GM19099 (cell line): Measurements from ENCODE around the gene R3HCC1L.

ENCODE experiments used
- POLR2A ChIP-seq: IDR thresholded peaks from 3 replicates; pipeline ENCODE4 v1.6.1; 2011; ENCODE audit warnings: low read depth; ENCODE audit not compliant: insufficient read length; ENCODE audit errors: extremely low read depth

R3HCC1L gene

DNA sequence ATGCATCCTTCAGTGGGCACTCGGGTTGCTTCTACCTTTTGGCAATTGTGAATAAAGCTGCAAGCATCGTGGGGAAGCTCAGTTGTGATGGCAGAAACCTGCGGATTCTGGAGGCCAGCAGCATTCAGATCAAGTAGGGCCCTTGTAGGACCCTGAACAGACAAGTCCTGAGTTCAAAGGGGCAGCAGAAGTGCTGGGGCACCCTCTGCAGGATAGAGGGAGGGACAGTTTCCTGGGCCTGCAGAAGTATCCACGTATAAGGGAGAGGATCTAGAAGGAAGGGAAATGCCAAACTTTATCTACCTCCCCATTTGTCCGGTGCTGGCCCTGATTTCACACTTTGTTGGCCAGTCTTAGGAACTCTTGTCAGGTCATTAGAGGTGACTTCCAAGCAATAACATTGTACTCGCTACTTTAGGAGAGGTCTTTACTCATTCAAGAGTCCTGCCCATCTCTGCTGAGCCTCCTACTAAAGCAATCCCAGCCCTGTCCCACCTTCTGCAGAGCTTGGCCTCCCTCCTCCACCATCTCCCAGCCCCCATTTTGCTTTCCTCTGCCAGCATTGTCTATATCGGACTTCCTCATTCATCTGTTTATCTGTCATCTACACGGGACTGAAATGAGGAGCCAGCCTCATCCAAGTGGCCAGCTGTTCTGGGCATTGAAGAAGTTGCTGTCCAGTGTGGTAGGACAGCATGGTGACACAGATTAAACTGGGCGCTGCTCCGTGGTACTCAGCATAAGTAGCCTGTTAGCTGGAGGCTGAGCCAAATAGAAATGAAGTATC lies 26.6 kb upstream of the R3HCC1L start:
- no peak for TF ChIP-seq POLR2A

DNA sequence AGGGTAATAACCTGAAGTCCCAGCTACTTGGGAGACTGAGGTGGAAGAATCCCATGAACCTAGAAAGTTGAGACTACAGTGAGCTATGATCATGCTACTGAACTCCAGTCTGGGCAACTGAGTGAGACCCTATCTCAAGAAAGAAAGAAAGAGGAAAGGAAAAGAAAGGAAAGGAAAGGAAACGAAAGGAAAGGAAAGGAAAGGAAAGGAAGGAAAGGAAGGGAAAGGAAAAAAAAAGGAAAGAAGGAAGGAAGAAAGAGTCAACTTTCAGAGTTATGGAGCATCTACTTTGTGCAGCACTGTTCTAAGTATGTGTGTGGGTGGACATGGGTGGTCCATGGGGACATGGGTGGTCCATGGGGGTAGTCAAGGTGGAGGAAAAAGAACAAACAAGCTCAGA lies 24.1 kb upstream of the R3HCC1L start:
- TF ChIP-seq POLR2A = no peak

DNA sequence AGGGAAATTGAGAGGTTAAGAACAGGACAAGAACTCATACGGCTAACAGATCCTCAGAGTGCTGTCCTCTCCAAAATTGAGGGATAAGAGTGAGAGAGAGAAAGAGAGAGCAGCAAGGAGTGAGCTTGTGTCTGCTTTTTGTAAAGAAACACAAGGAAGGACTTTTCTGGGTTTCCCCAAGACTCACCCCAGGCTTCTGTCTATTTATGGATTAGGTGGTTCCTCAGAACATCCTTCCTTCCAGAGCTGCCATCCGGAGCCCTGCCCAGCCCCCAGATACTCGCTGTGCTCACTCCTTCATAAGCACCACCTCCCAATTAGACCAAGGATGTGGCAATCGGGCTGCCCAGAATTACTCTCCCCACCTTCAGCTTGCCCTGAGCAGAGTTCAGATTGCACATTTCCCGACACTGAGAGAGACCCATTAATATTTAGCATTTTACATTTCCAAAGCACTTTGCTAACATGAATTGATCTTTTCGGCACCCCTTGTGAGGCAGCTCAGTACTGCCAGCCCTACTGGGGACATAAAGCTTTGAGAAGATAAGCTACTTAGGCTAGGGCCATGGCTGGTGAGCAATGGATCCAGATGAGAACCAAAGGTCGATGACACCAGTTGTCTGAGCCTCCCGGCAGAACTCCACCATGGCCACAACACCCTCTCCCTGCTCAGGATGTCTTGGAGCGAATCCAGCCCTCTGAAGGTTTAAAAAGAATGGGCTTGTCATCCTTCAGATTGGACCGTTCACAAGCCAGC lies 19.2 kb upstream of the R3HCC1L start:
- TF ChIP-seq POLR2A = no peak

DNA sequence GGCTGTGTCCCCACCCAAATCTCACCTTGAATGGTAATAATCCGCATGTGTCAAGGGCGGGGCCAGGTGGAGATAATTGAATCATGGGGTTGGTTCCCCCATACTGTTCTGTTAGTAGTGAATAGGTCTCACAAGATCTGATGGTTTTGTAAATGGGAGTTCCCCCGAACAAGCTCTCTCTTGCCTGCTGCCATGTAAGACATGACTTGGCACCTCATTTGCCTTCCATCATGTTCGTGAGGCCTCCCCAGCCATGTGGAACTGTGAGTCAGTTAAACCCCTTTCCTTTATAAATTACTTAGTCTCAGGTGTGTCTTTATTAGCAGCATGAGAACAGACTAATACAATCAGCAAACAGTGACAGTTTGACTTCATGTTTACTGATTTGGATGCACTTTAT lies 14.6 kb upstream of the R3HCC1L start:
- no peak for TF ChIP-seq POLR2A

DNA sequence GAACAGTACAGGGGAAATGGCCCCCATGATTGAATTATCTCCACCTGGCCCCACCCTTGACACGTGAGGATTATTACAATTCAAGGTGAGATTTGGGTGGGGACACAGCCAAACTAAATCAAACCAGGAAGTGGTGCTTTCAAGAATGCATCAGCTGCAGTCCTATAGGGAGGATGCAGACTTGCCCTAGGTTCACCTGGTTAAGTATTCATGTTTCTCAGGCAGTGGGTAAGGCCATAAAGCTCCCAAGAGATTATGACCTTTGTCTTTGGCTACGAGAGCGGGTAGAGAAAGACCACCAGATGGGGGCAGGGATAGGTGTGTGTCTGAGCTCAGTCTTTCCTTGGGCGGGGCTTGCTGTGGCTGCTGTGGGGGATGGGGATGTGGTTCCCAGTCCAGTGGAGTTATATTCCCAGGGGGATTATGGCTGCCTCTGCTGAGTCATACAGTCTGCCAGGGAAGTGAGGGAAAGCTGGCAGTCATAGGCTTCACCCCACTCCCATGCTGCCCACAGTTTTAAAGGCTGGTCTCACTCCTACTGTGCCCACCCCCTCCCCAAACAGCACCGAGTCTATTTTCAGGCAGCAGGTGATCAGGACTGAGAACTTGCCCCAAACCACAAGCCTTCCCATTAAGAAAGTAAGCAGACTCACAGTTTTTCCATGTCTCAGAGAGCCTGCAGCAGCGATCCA lies 8.4 kb upstream of the R3HCC1L start:
- TF ChIP-seq POLR2A = no peak

GRCh38 chr10:98128802-98129201 lies 5.7 kb upstream of the R3HCC1L start:
- TF ChIP-seq POLR2A = no peak

- no peak for TF ChIP-seq POLR2A
Observed at GRCh38 chr10:98131619-98132018, 2.8 kb upstream of the R3HCC1L start.

GRCh38 chr10:98134117-98134430 lies 383 bp upstream of the R3HCC1L start:
- no peak for TF ChIP-seq POLR2A

- no peak for TF ChIP-seq POLR2A
Observed at GRCh38 chr10:98135222-98135899, 904 bp downstream of the R3HCC1L start.

GRCh38 chr10:98138031-98138430 lies 3.6 kb downstream of the R3HCC1L start:
- no peak for TF ChIP-seq POLR2A

- no peak for TF ChIP-seq POLR2A
Observed at GRCh38 chr10:98139431-98139830, 5.0 kb downstream of the R3HCC1L start.

GRCh38 chr10:98141484-98142073 lies 7.1 kb downstream of the R3HCC1L start:
- no peak for TF ChIP-seq POLR2A

DNA sequence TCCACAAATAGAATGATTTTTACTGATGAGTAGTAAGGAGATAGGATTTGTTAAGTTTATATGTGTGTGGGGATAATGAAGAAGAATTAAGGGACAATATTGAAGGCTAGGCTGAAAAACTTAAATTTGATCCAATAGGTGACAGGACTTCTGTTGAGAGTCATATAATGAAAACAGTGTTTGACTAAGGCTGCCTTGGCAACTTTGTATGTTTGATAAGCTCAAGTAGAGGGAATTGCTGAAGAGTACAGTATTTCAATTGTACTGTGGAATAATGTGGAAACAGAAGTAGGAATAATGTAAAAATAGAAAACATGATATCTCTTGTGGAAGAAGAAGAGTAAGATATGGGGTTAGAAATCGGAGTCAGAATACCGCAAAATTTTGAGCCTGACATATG lies 10.5 kb downstream of the R3HCC1L start:
- TF ChIP-seq POLR2A = no peak

- TF ChIP-seq POLR2A = no peak
Observed at GRCh38 chr10:98149858-98150257, 15.4 kb downstream of the R3HCC1L start.

DNA sequence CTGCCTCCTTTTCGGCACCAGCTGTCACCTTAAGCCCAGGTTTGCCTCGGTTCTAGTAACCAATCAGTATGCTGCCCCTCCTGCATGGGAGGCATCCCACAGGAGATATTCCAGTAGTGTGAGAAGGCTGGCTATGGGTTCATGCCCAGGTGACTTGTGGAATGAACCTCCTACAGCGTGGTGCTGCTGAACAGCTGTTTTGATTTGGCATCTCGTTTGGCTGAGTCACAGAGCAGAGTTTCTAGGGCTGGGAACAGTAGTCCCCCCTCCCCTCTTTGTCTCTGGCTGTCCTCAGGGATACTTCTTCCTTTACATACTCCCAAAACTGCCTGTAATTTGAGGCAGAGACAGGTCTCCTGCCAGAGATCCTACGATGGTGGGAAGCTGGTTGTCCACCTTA lies 16.1 kb downstream of the R3HCC1L start:
- no peak for TF ChIP-seq POLR2A
